Activated naive CD8-positive, alpha-beta T cell treated with anti-CD3 and anti-CD28 coated beads, Interleukin-2, amount 50 U/mL, for 24 hours (primary cell): ENCODE data around the gene IGF1R.

Source experiments
- ATAC-seq: fragments of 150-1000 bp; cut with Tn5 transposase; one replicate; pipeline ENCODE4 v1.10.0; 2021
- DNase-seq: peaks from one replicate; pipeline ENCODE4 v3.0.0; 2021
- H3K27ac Mint-ChIP-seq: one replicate; pipeline ENCODE4 v1.8.0; 2021; ENCODE audit warnings: mild to moderate bottlenecking, mixed read lengths
- H3K27me3 Mint-ChIP-seq: one replicate; pipeline ENCODE4 v1.8.0; 2021; ENCODE audit warnings: mixed read lengths
- H3K36me3 Mint-ChIP-seq: one replicate; pipeline ENCODE4 v1.8.0; 2021; ENCODE audit warnings: low read depth, mixed read lengths
- H3K4me1 Mint-ChIP-seq: one replicate; pipeline ENCODE4 v1.8.0; 2021; ENCODE audit warnings: mixed read lengths
- H3K4me3 Mint-ChIP-seq: one replicate; pipeline ENCODE4 v1.8.0; 2021; ENCODE audit warnings: mild to moderate bottlenecking, moderate library complexity, mixed read lengths
- H3K9me3 Mint-ChIP-seq: one replicate; pipeline ENCODE4 v1.8.0; 2021; ENCODE audit warnings: mixed read lengths

Gene IGF1R

GRCh38 chr15:98952381-98952803 lies 304.1 kb downstream of the IGF1R start:
- Mint-ChIP-seq H3K36me3 (peaks cover 9% of the 10 kb centered on the region), H3K27me3 (no peaks in the 10 kb centered on the region), H3K4me1 (peaks cover 19% of the 10 kb centered on the region), H3K4me3 (no peak overlapping the region), H3K27ac (peak overlapping the region; percentile 20), H3K9me3 (no peaks in the 10 kb centered on the region)
- ATAC-seq (peak; percentile 54), DNase-seq (peak; percentile 13)

GRCh38 chr15:98953000-98953787 lies 304.9 kb downstream of the IGF1R start:
- peak; percentile 31 for ATAC-seq

GRCh38 chr15:98953968-98954367 lies 305.6 kb downstream of the IGF1R start:
- no peaks in the 10 kb centered on the region for H3K9me3 Mint-ChIP-seq
- H3K27me3 Mint-ChIP-seq = no peaks in the 10 kb centered on the region
- H3K4me1 Mint-ChIP-seq = peaks cover 22% of the 10 kb centered on the region
- no peak overlapping the region for H3K27ac Mint-ChIP-seq
- no peak for ATAC-seq
- DNase-seq = no peak
- H3K4me3 Mint-ChIP-seq = no peak overlapping the region
- H3K36me3 Mint-ChIP-seq = peaks cover 12% of the 10 kb centered on the region

More at GRCh38 chr15:98953000-98953787, 304.9 kb downstream of the IGF1R start:
- H3K9me3 Mint-ChIP-seq = no peaks in the 10 kb centered on the region
- peak; percentile 14 for DNase-seq
- H3K36me3 Mint-ChIP-seq = peaks cover 10% of the 10 kb centered on the region
- no peak overlapping the region for H3K4me3 Mint-ChIP-seq
- H3K27me3 Mint-ChIP-seq = no peaks in the 10 kb centered on the region
- H3K4me1 Mint-ChIP-seq = peaks cover 19% of the 10 kb centered on the region
- H3K27ac Mint-ChIP-seq = peak overlapping the region; percentile 28

- no peak overlapping the region for H3K27ac Mint-ChIP-seq
- no peaks in the 10 kb centered on the region for H3K9me3 Mint-ChIP-seq
- H3K4me3 Mint-ChIP-seq = no peak overlapping the region
- no peaks in the 10 kb centered on the region for H3K27me3 Mint-ChIP-seq
- no peak for ATAC-seq
- H3K36me3 Mint-ChIP-seq = peaks cover 13% of the 10 kb centered on the region
- H3K4me1 Mint-ChIP-seq = peaks cover 22% of the 10 kb centered on the region
- no peak for DNase-seq
Measured at GRCh38 chr15:98954411-98954810, 306.1 kb downstream of the IGF1R start.

GRCh38 chr15:98955331-98955730 lies 307.0 kb downstream of the IGF1R start:
- Mint-ChIP-seq H3K4me1 (peaks cover 22% of the 10 kb centered on the region), H3K4me3 (no peak overlapping the region), H3K27me3 (no peaks in the 10 kb centered on the region), H3K27ac (no peak overlapping the region), H3K9me3 (no peaks in the 10 kb centered on the region), H3K36me3 (peaks cover 17% of the 10 kb centered on the region)
- ATAC-seq (no peak), DNase-seq (no peak)

- H3K4me3 Mint-ChIP-seq = no peak overlapping the region
- H3K4me1 Mint-ChIP-seq = peaks cover 22% of the 10 kb centered on the region
- no peak overlapping the region for H3K27ac Mint-ChIP-seq
- no peaks in the 10 kb centered on the region for H3K9me3 Mint-ChIP-seq
- ATAC-seq (no peak), DNase-seq (no peak)
- no peaks in the 10 kb centered on the region for H3K27me3 Mint-ChIP-seq
- peaks cover 23% of the 10 kb centered on the region for H3K36me3 Mint-ChIP-seq
Measured at GRCh38 chr15:98955961-98956723, 307.8 kb downstream of the IGF1R start.

GRCh38 chr15:98956796-98957553 lies 308.6 kb downstream of the IGF1R start:
- DNase-seq = no peak
- H3K9me3 Mint-ChIP-seq = peaks cover 7% of the 10 kb centered on the region
- ATAC-seq = no peak
- no peak overlapping the region for H3K4me3 Mint-ChIP-seq
- H3K36me3 Mint-ChIP-seq = peaks cover 31% of the 10 kb centered on the region
- peaks cover 20% of the 10 kb centered on the region for H3K4me1 Mint-ChIP-seq
- H3K27ac Mint-ChIP-seq = no peak overlapping the region
- H3K27me3 Mint-ChIP-seq = no peaks in the 10 kb centered on the region

- Mint-ChIP-seq H3K27ac (no peak overlapping the region), H3K27me3 (no peaks in the 10 kb centered on the region), H3K9me3 (peaks cover 7% of the 10 kb centered on the region), H3K4me1 (peaks cover 13% of the 10 kb centered on the region), H3K4me3 (no peak overlapping the region), H3K36me3 (peaks cover 38% of the 10 kb centered on the region)
- ATAC-seq = no peak
- no peak for DNase-seq
Measured at GRCh38 chr15:98957655-98958054, 309.3 kb downstream of the IGF1R start.

- Mint-ChIP-seq H3K4me1 (peaks cover 9% of the 10 kb centered on the region), H3K36me3 (peaks cover 40% of the 10 kb centered on the region), H3K27ac (no peak overlapping the region), H3K4me3 (no peak overlapping the region), H3K27me3 (no peaks in the 10 kb centered on the region), H3K9me3 (peaks cover 7% of the 10 kb centered on the region)
- DNase-seq (no peak), ATAC-seq (no peak)
Measured at GRCh38 chr15:98958076-98958475, 309.7 kb downstream of the IGF1R start.

GRCh38 chr15:98958918-98959639 lies 310.7 kb downstream of the IGF1R start:
- peak; percentile 52 for ATAC-seq
- Mint-ChIP-seq H3K4me3 (no peak overlapping the region), H3K27me3 (no peaks in the 10 kb centered on the region), H3K9me3 (peaks cover 7% of the 10 kb centered on the region), H3K4me1 (peaks cover 2% of the 10 kb centered on the region), H3K27ac (no peak overlapping the region), H3K36me3 (peaks cover 40% of the 10 kb centered on the region)
- no peak for DNase-seq

- no peak for DNase-seq
- no peak overlapping the region for H3K4me3 Mint-ChIP-seq
- peaks cover 40% of the 10 kb centered on the region for H3K36me3 Mint-ChIP-seq
- H3K4me1 Mint-ChIP-seq = peaks cover 2% of the 10 kb centered on the region
- no peaks in the 10 kb centered on the region for H3K27me3 Mint-ChIP-seq
- ATAC-seq = no peak
- H3K9me3 Mint-ChIP-seq = peaks cover 7% of the 10 kb centered on the region
- H3K27ac Mint-ChIP-seq = no peak overlapping the region
Measured at GRCh38 chr15:98959640-98960007, 311.3 kb downstream of the IGF1R start.

- Mint-ChIP-seq H3K27ac (no peak overlapping the region), H3K4me3 (no peak overlapping the region), H3K27me3 (no peaks in the 10 kb centered on the region), H3K36me3 (peaks cover 40% of the 10 kb centered on the region), H3K9me3 (peaks cover 7% of the 10 kb centered on the region), H3K4me1 (peaks cover 2% of the 10 kb centered on the region)
- DNase-seq = no peak
- ATAC-seq = no peak
Measured at GRCh38 chr15:98960555-98961050, 312.3 kb downstream of the IGF1R start.

- H3K27me3 Mint-ChIP-seq = peaks cover 1% of the 10 kb centered on the region
- no peak overlapping the region for H3K27ac Mint-ChIP-seq
Measured at GRCh38 chr15:98963444-98963843, 315.1 kb downstream of the IGF1R start.

More at GRCh38 chr15:98963444-98963843, 315.1 kb downstream of the IGF1R start:
- Mint-ChIP-seq H3K4me1 (peaks cover 2% of the 10 kb centered on the region), H3K9me3 (peaks cover 7% of the 10 kb centered on the region), H3K36me3 (peaks cover 35% of the 10 kb centered on the region), H3K4me3 (no peak overlapping the region)
- no peak for ATAC-seq
- no peak for DNase-seq
